ENCODE measurements around the gene TP53BP2. TPM values are rescaled to one million over a fixed set of nuclear protein-coding genes. Genes with fewer than 3 reads are reported as not detected.

Gene TP53BP2
- total RNA-seq, 4 donors from 2014 or later: 26.6 to 106 (median 43.8) TPM

DNA sequence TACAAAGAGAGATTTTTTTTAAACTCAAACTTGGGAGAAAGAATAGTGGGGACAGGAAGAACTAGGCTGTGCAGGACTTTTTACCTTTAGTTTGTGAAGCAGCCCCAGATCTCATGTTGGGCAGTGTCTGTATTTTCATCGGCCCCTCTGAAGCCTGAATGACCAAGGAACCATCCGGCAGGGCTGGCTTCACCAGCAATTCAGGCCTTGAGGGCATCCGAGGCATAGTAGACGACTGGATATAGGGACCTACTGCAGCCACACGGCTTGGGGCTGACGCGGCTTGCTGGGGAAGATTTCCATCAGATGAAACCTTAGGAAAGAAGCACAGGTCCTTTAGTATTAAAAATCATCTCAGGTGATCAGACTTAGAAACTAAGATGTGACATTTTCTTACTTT lies 43.7 kb downstream of the TP53BP2 start:
- Histone ChIP-seq H3K4me1 (no peaks in the 10 kb centered on the region), H3K36me3 (peaks cover 57 to 93% (median 84%) of the 10 kb centered on the region in 4 donors), H3K27ac (replicated peaks in 1 of 4) (no peak overlapping the region), H3K9me3 (no peaks in the 10 kb centered on the region), H3K4me3 (no peak overlapping the region), H3K27me3 (no peaks in the 10 kb centered on the region)
- TF ChIP-seq EP300 (IDR thresholded peaks at IDR 0.05): no peak
- TF ChIP-seq POLR2A (IDR thresholded peaks at IDR 0.05; ENCODE audit: low read depth): no peak
- no peak for TF ChIP-seq POLR2AphosphoS5 (IDR thresholded peaks at IDR 0.05)
- TF ChIP-seq, protein P1, sequence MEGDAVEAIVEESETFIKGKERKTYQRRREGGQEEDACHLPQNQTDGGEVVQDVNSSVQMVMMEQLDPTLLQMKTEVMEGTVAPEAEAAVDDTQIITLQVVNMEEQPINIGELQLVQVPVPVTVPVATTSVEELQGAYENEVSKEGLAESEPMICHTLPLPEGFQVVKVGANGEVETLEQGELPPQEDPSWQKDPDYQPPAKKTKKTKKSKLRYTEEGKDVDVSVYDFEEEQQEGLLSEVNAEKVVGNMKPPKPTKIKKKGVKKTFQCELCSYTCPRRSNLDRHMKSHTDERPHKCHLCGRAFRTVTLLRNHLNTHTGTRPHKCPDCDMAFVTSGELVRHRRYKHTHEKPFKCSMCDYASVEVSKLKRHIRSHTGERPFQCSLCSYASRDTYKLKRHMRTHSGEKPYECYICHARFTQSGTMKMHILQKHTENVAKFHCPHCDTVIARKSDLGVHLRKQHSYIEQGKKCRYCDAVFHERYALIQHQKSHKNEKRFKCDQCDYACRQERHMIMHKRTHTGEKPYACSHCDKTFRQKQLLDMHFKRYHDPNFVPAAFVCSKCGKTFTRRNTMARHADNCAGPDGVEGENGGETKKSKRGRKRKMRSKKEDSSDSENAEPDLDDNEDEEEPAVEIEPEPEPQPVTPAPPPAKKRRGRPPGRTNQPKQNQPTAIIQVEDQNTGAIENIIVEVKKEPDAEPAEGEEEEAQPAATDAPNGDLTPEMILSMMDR (IDR thresholded peaks at IDR 0.05): no peak
- no peak for DNase-seq (ENCODE audit: extremely low spot score)
- intact Hi-C loops (cut with DNase I): no loop called here
- WGBS: 95% methylated on average over 7 of the region's 7 CpGs

GRCh38 chr1:223796210-223796609 lies 49.5 kb downstream of the TP53BP2 start:
- no peak for DNase-seq (ENCODE audit: extremely low spot score)
- H3K9me3 ChIP-seq: no peaks in the 10 kb centered on the region
- no peak for TF ChIP-seq EP300 (IDR thresholded peaks at IDR 0.05)
- TF ChIP-seq, protein P1 (IDR thresholded peaks at IDR 0.05): no peak
- TF ChIP-seq POLR2AphosphoS5 (IDR thresholded peaks at IDR 0.05): no peak
- TF ChIP-seq POLR2A (IDR thresholded peaks at IDR 0.05; ENCODE audit: low read depth): no peak
- WGBS: 94% methylated on average over 7 of the region's 7 CpGs
- intact Hi-C loops (cut with DNase I): no loop called here
- H3K27me3 ChIP-seq: no peaks in the 10 kb centered on the region
- H3K4me3 ChIP-seq: no peak overlapping the region
- no peak overlapping the region for H3K27ac ChIP-seq (replicated peaks in 1 of 4)
- no peaks in the 10 kb centered on the region for H3K4me1 ChIP-seq
- H3K36me3 ChIP-seq: peaks cover 39 to 94% (median 77%) of the 10 kb centered on the region in 4 donors

- no peak overlapping the region for H3K27ac ChIP-seq (replicated peaks in 1 of 4)
- TF ChIP-seq, protein P1 (IDR thresholded peaks at IDR 0.05): no peak
- TF ChIP-seq POLR2A (IDR thresholded peaks at IDR 0.05; ENCODE audit: low read depth): no peak
- TF ChIP-seq POLR2AphosphoS5 (IDR thresholded peaks at IDR 0.05): no peak
- no peak for TF ChIP-seq EP300 (IDR thresholded peaks at IDR 0.05)
- no peaks in the 10 kb centered on the region for H3K27me3 ChIP-seq
- WGBS: 85% methylated on average over 9 of the region's 9 CpGs
- H3K36me3 ChIP-seq: peaks cover 26 to 86% (median 62%) of the 10 kb centered on the region in 4 donors
- no peak for DNase-seq (ENCODE audit: extremely low spot score)
- H3K9me3 ChIP-seq: no peaks in the 10 kb centered on the region
- intact Hi-C loops (cut with DNase I): no loop called here
- no peaks in the 10 kb centered on the region for H3K4me1 ChIP-seq
- no peak overlapping the region for H3K4me3 ChIP-seq
These were observed 51.4 kb downstream of the TP53BP2 start for GRCh38 chr1:223794136-223794880.

DNA sequence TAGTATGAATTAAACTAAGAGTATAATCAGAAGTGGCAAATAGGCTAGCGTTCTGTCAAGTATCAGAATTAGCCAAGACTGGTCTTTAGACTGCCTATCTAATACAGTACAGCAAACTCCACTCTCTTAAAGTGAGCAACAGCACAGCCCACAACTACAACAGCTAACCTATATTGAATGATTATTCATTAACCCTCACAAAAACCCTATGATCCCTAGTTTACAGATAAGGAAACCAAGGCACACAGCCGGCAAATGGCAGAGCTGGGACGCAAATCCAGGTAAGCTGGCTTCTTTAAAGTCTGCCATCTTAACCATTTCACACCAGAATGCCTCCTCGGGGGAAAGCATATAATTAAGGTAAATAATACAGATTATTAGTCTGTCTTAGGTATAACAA lies 52.0 kb downstream of the TP53BP2 start:
- H3K4me3 ChIP-seq: no peak overlapping the region
- no peak for DNase-seq (ENCODE audit: extremely low spot score)
- H3K27me3 ChIP-seq: no peaks in the 10 kb centered on the region
- intact Hi-C loops (cut with DNase I): no loop called here
- TF ChIP-seq POLR2AphosphoS5 (IDR thresholded peaks at IDR 0.05) (no peak), EP300 (IDR thresholded peaks at IDR 0.05) (no peak), POLR2A (IDR thresholded peaks at IDR 0.05; ENCODE audit: low read depth) (no peak)
- TF ChIP-seq, protein P1 (IDR thresholded peaks at IDR 0.05): no peak
- WGBS: 92% methylated on average over 4 of the region's 4 CpGs
- peaks cover 23 to 86% (median 56%) of the 10 kb centered on the region in 4 donors for H3K36me3 ChIP-seq
- H3K27ac ChIP-seq (replicated peaks in 1 of 4): no peak overlapping the region
- no peaks in the 10 kb centered on the region for H3K4me1 ChIP-seq
- H3K9me3 ChIP-seq: no peaks in the 10 kb centered on the region
